Hepatocyte (in vitro differentiated cells): ENCODE measurements around the gene NOL12. TPM values are rescaled to one million over a fixed set of nuclear protein-coding genes. Genes with fewer than 3 reads are reported as not detected.
A peak's percentile ranks its signal among the peaks of the same experiment; 100 is the strongest.
"Not testable (repeated sequence)": the region's sequence is repeated elsewhere in the genome, so short reads cannot be mapped to it uniquely, and the experiment has no call there.

Source experiments
- DNase-seq: peaks from one replicate; pipeline ENCODE4 v3.0.0-alpha.2; 2016; ENCODE audit warnings: low spot score
- H2AFZ ChIP-seq: fragments of 200-600 bp; sonication (generic); 2 replicates; pipeline ENCODE4 v1.6.0; 2016; ENCODE audit warnings: antibody characterized with exemption, mild to moderate bottlenecking
- H3K27ac ChIP-seq: fragments of 200-600 bp; sonication (generic); 2 replicates; pipeline ENCODE4 v1.5.1; 2016; ENCODE audit warnings: mild to moderate bottlenecking
- H3K27me3 ChIP-seq: fragments of 200-600 bp; sonication (generic); 2 replicates; pipeline ENCODE4 v1.6.1; 2016
- H3K36me3 ChIP-seq: fragments of 200-600 bp; sonication (generic); replicated peaks from 2 replicates; pipeline ENCODE4 v1.5.1; 2016; ENCODE audit warnings: low read depth; ENCODE audit not compliant: insufficient read depth
- H3K4me1 ChIP-seq: fragments of 200-600 bp; sonication (generic); 2 replicates; pipeline ENCODE4 v1.5.1; 2016; ENCODE audit warnings: mild to moderate bottlenecking, moderate library complexity; ENCODE audit not compliant: insufficient read depth
- H3K4me2 ChIP-seq: fragments of 200-600 bp; sonication (generic); 2 replicates; pipeline ENCODE4 v1.6.0; 2016
- H3K4me3 ChIP-seq: fragments of 200-600 bp; sonication (generic); 2 replicates; pipeline ENCODE4 v1.5.1; 2016; ENCODE audit warnings: mild to moderate bottlenecking
- H3K79me2 ChIP-seq: fragments of 200-600 bp; sonication (generic); 2 replicates; pipeline ENCODE4 v1.6.0; 2017; ENCODE audit warnings: mild to moderate bottlenecking
- H3K9me2 ChIP-seq: fragments of 200-600 bp; sonication (generic); replicated peaks from 2 replicates; pipeline ENCODE4 v1.6.0; 2017; ENCODE audit warnings: mild to moderate bottlenecking; ENCODE audit not compliant: insufficient read depth
- H3K9me3 ChIP-seq: fragments of 200-600 bp; sonication (generic); 2 replicates; pipeline ENCODE4 v1.5.1; 2016; ENCODE audit warnings: low read depth, mild to moderate bottlenecking
- H4K20me1 ChIP-seq: fragments of 200-600 bp; sonication (generic); 2 replicates; pipeline ENCODE4 v1.6.0; 2016; ENCODE audit warnings: mild to moderate bottlenecking; ENCODE audit not compliant: insufficient read depth, poor library complexity, severe bottlenecking
- EZH2 ChIP-seq: fragments of 200-600 bp; sonication (generic); IDR thresholded peaks from 2 replicates; pipeline ENCODE4 v1.6.1; 2016; ENCODE audit warnings: antibody characterized with exemption, mild to moderate bottlenecking, borderline replicate concordance
- EZH2phosphoT487 ChIP-seq: fragments of 200-600 bp; sonication (generic); IDR thresholded peaks from one replicate; pipeline ENCODE4 v1.6.1; 2018; ENCODE audit warnings: antibody characterized with exemption, mild to moderate bottlenecking, low read depth, moderate library complexity; ENCODE audit not compliant: unreplicated experiment, severe bottlenecking
- WGBS: methylation state at CpG from one replicate; pipeline ENCODE4 v1.1.6; 2016; ENCODE audit warnings: low lambda C conversion rate; ENCODE audit errors: missing lambda C conversion rate; 5-methylcytosine and 5-hydroxymethylcytosine counted together
- polyA plus RNA-seq: library from polyadenylated mRNA; unstranded; fragments of >200 nt; fragmentation: Nextera tagmentation; extraction: Ambion mirVana; gene quantifications from 2 replicates; pipeline ENCODE4 v1.2.1, GENCODE V29; 2016
- total RNA-seq: library from RNA; depleted of rRNA; stranded (reverse); fragments of >200 nt; gene quantifications from 2 replicates; pipeline ENCODE4 v1.2.3, GENCODE V29; 2014
- TF ChIP-seq, protein P1 (sequence below): fragments of 200-600 bp; sonication (generic); IDR thresholded peaks from 2 replicates; pipeline ENCODE4 v1.5.1; 2016; ENCODE audit warnings: antibody characterized with exemption, mild to moderate bottlenecking; ENCODE audit not compliant: poor library complexity

NOL12 gene
- total and polyA plus RNA-seq, 2 experiments from 2014 or later: 11.4 to 27.6 TPM

GRCh38 chr22:37690901-37691504 lies 4.9 kb downstream of the NOL12 start:
- H3K27ac ChIP-seq: no peak overlapping the region
- H3K36me3 ChIP-seq: no peaks in the 10 kb centered on the region
- no peaks in the 10 kb centered on the region for H3K9me2 ChIP-seq
- DNase-seq: no peak
- no peaks in the 10 kb centered on the region for H3K4me1 ChIP-seq
- 99% methylated on average over 18 of the region's 18 CpGs for WGBS
- no peak overlapping the region for H3K4me2 ChIP-seq
- no peak overlapping the region for H2AFZ ChIP-seq
- H3K4me3 ChIP-seq: no peak overlapping the region
- no peaks in the 10 kb centered on the region for H4K20me1 ChIP-seq
- TF ChIP-seq EZH2phosphoT487 (no peak), EZH2 (no peak)
- TF ChIP-seq, protein P1, sequence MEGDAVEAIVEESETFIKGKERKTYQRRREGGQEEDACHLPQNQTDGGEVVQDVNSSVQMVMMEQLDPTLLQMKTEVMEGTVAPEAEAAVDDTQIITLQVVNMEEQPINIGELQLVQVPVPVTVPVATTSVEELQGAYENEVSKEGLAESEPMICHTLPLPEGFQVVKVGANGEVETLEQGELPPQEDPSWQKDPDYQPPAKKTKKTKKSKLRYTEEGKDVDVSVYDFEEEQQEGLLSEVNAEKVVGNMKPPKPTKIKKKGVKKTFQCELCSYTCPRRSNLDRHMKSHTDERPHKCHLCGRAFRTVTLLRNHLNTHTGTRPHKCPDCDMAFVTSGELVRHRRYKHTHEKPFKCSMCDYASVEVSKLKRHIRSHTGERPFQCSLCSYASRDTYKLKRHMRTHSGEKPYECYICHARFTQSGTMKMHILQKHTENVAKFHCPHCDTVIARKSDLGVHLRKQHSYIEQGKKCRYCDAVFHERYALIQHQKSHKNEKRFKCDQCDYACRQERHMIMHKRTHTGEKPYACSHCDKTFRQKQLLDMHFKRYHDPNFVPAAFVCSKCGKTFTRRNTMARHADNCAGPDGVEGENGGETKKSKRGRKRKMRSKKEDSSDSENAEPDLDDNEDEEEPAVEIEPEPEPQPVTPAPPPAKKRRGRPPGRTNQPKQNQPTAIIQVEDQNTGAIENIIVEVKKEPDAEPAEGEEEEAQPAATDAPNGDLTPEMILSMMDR: no peak
- no peaks in the 10 kb centered on the region for H3K9me3 ChIP-seq
- H3K79me2 ChIP-seq: peaks cover 15% of the 10 kb centered on the region
- no peaks in the 10 kb centered on the region for H3K27me3 ChIP-seq

DNA sequence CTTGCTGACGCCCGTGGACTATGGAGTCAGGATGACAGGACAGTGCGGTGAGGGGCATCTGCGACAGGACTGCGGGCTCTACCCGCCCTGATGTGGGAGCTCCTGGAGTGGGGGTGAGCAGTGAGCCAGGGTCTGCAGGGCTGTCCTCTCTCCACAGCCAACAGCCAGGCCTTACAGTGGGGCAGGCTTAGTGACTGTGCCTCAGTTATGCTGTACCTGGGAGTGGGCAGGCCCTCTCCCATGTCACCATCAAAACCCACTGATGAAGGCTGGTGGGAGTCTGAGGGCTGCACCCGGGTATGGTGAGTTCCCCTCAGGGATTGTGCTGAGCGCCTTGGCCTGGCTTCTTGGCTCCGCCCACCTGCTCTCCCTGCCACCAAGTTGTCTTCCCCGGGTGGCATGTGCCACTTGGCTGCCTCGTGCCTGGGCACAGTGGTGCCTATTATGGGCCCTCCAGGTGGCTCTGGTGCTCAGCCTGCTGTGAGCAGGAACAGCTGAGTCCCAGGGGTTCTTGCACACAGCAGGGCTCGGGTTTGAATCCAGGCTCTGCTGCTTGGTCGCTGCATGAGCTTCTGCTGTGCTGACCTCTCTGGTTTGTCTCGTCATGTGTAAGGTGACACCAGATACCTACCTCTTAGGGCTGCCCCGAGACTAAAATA lies 6.6 kb downstream of the NOL12 start:
- no peak for DNase-seq
- H3K9me3 ChIP-seq: no peaks in the 10 kb centered on the region
- TF ChIP-seq EZH2 (no peak), EZH2phosphoT487 (no peak)
- TF ChIP-seq, protein P1: no peak
- no peak overlapping the region for H2AFZ ChIP-seq
- H3K9me2 ChIP-seq: no peaks in the 10 kb centered on the region
- 92% methylated on average over 15 of the region's 15 CpGs for WGBS
- no peaks in the 10 kb centered on the region for H3K4me1 ChIP-seq
- H3K4me2 ChIP-seq: no peak overlapping the region
- H3K4me3 ChIP-seq: no peak overlapping the region
- no peaks in the 10 kb centered on the region for H3K36me3 ChIP-seq
- no peaks in the 10 kb centered on the region for H4K20me1 ChIP-seq
- H3K27ac ChIP-seq: no peak overlapping the region
- H3K79me2 ChIP-seq: peaks cover 2% of the 10 kb centered on the region
- H3K27me3 ChIP-seq: no peaks in the 10 kb centered on the region

DNA sequence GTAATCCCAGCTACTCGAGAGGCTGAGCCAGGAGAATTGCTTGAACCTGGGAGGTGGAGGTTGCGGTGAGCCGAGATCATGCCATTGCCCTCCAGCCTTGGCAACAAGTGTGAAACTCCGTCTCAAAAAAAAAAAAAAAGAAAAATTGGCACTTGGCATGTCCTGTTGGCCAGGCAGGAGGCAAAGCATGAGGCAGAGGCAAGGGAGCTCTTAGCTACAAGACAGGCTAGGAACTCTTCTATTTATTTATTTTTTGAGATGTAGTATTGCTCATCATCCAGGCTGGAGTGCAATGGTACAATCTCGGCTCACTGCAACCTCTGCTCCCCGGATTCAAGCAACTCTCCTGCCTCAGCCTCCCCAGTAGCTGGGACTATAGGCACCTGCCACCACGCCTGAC lies 8.0 kb downstream of the NOL12 start:
- not testable (repeated sequence) for H3K27me3 ChIP-seq

DNA sequence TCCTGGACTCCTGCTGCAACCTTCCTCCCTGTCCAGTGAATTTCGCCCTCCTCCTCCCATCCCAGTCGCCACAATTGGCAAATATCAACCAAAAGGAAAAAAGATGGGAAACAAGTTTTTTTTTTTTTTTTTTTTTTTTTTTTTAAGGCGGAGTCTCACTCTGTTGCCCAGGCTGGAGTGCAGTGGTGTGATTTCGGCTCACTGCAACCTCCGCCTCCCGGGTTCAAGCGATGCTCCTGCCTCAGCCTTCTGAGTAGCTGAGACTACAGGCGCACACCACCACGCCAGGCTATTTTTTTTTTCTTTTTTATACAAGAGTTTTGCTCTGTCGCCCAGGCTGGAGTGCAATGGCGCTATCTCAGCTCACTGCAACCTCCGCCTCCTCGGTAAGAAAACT lies 10.1 kb downstream of the NOL12 start:
- not testable (repeated sequence) for H3K27me3 ChIP-seq, H2AFZ ChIP-seq, H3K9me3 ChIP-seq, H3K79me2 ChIP-seq, H3K9me2 ChIP-seq, DNase-seq, H4K20me1 ChIP-seq, H3K36me3 ChIP-seq, H3K4me3 ChIP-seq, H3K4me1 ChIP-seq
- Histone ChIP-seq H3K4me2 (peak overlapping the region; percentile 76), H3K27ac (peak overlapping the region; percentile 29)
- 36% methylated on average over 13 of the region's 13 CpGs for WGBS

More for the DNA sequence above, 8.0 kb downstream of the NOL12 start:
- not testable (repeated sequence) for DNase-seq, H3K4me3 ChIP-seq, H3K9me2 ChIP-seq, H3K27ac ChIP-seq, H3K9me3 ChIP-seq, H4K20me1 ChIP-seq, H3K79me2 ChIP-seq, H2AFZ ChIP-seq, H3K36me3 ChIP-seq, H3K4me1 ChIP-seq, H3K4me2 ChIP-seq
- WGBS: 95% methylated on average over 7 of the region's 7 CpGs
